GM10266 (cell line): ENCODE data around the gene LRCH1.

Experiments
- DNase-seq: peaks from one replicate; pipeline ENCODE4 v3.0.0; 2012; ENCODE audit errors: extremely low spot score
- CTCF ChIP-seq: IDR thresholded peaks from 2 replicates; pipeline ENCODE4 v1.5.1; 2012; ENCODE audit warnings: mild to moderate bottlenecking, low read depth; ENCODE audit not compliant: control insufficient read depth, insufficient read depth; ENCODE audit errors: missing control alignments

Gene LRCH1

GRCh38 chr13:46663206-46664037 is 110.5 kb downstream of the LRCH1 start:
- no peak for TF ChIP-seq CTCF
- DNase-seq: no peak

GRCh38 chr13:46664195-46664594 is 111.2 kb downstream of the LRCH1 start:
- TF ChIP-seq CTCF: no peak
- DNase-seq: no peak

- DNase-seq: no peak
- no peak for TF ChIP-seq CTCF
These were observed 112.3 kb downstream of the LRCH1 start for GRCh38 chr13:46665248-46665632.

GRCh38 chr13:46665633-46666482 is 112.9 kb downstream of the LRCH1 start:
- no peak for DNase-seq

GRCh38 chr13:46666727-46667456 is 113.9 kb downstream of the LRCH1 start:
- no peak for TF ChIP-seq CTCF
- DNase-seq: no peak

More at GRCh38 chr13:46665633-46666482, 112.9 kb downstream of the LRCH1 start:
- TF ChIP-seq CTCF: no peak

- TF ChIP-seq CTCF: no peak
- peak; percentile 44 for DNase-seq
These were observed 114.8 kb downstream of the LRCH1 start for GRCh38 chr13:46667687-46668281.
